Stimulated activated CD8-positive, alpha-beta memory T cell treated with anti-CD3 and anti-CD28 coated beads, Interleukin-2, amount 100 ng/mL, for 1 hour (primary cell): ENCODE measurements around the gene ZNF530.

Experiments used
- DNase-seq, 2 donors: peaks; one replicate each; pipeline ENCODE4 v3.0.0-alpha.2; 2020; ENCODE audit warnings: low read depth in 2 of 2

Gene ZNF530

DNA sequence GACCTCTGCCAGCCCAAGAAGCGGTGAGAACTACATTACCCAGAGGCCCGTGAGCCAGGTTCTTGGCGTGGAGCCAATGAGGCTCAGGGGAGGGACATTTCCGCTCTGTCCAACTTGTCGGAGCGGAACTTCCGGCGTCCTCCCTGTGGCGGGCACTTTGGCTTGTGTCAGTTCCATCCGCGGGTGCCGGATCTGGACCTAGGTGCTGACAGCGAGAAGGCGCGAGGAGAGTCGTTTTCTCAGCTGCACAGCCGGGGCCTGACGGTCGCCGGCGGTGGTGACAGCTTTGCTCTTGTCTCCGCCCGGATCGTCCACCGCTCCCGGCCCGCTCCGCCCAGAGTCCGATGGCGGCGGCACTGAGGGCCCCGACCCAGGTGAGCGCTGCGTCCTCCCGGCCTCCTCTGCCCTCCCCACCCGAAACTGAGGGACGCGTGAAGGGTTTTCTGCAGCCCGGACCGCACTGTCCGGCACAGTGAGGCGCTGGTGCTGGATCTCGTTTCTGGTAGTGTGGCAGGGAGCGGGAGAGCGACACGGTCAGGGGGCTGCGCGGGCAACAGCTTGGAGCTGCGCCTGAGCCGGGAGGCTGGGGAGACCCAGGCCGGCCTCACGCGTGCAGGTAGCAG, at the start of gene ZNF530:
Gene ZNF530 (plus strand): TSS at position 125 of the 623 bp plus-strand sequence. CDS start 4,461 bp downstream, outside the sequence.
- DNase-seq: peak; percentile 64 to 77

DNA sequence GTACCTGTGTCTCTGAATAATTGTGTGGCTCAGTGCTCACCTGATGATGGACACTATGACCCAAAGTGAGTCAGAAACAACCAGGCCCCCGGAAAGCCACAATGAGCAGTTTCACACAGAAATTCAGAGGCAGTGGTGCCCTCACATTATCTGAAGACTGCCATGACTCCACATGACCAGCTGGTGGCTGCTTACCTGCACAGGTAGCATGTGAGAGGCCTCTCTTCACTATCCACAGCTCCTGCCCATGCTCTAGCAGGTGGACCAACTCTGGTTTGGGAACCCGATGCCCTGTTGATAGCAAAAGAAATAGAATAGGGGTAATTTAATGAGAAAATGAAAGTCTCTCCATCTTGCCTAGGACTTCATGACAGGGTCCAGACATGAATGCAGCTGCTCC, 47.3 kb upstream of the ZNF530 start:
- DNase-seq: no peak

DNA sequence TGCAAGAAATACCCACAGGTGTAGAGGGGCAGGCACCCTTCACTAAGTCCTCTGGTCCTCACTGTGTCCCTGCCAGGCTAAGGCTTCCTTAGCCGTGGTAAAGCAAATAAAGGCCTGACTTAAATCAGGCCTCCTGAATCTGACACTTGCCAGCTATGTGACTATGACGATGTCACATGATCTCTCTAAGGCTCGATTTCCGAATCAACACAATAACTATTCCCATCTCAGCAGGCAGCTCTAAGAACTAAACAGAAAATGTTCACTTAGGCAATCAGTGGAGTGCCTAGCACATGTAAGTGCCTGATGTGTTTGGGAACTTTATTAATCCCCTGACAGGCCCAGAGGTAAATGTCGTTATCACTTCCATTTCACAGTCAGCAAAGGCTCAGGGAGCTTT, 42.0 kb upstream of the ZNF530 start:
- DNase-seq: no peak

DNA sequence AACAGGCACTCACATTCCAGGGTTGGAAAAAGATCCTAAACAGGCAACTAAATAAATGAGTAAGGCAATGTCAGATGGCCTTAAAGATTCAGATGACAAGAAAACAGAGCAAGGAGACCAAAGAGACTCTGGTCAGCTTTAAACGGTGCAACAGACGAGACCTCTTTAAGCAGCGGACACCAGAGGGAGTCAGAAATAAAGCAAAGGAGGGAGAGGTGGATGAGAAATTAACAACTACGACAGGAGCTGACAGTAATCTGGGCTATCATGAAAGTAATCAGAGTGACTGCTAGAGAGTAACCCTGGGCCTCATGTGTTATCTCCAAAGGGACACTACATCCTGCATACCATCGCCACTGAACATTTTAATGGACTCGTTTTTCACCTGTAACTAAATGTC, 41.2 kb upstream of the ZNF530 start:
- no peak for DNase-seq

DNA sequence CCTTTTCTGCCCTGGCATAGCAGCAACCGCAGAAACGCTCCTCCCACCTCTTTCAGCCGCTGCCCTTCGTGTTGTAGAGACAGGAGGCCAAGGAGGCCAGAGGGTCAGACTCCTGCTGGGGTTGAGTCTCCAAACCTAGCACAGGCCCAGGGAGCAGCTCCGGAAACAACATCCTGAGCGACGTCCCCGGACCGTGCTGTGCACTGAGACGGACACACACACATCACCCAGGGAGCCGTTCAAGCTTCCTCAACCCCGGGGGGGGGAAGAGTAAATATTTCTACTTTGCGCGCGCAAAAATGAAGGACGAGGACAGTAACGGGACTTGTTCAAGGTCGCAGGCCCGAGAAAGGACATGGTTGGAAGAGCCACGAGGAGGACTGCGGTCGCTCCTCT, 40.7 kb upstream of the ZNF530 start:
- DNase-seq: no peak

DNA sequence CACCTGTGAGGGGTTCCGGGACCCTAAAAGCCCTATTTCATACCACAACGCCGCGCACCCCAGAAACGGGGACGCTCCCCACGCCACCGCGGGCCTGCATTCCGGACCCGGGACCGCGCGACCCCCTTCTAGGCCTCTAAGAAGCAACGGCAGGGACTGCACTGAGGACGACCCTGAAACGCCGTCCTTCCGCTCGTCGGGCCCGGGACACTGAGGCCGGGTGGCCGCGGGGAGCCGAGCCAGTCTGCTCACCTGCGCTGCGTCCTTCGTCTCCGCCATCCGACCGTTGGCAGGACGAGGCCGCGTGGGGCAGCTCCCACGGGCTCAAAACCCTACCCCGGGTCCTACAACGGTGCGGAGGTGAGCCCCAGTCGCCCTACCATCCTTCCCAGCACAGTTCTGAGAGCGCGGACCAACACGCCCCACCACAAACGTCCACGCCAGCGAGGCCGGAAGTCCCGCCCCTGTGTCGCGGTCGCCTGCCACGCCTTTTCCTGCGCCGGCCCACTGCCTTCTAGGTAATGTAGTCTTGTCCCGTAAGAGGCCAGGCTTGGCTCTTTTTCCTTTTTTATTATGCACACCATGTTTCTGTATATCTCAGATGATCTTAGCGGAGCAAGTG, 40.2 kb upstream of the ZNF530 start, which contains the start of gene ZNF550:
Gene ZNF550 (minus strand): TSS at position 460 of the 622 bp plus-strand sequence. CDS start 181 bp downstream, at position 279.
- peak; percentile 69 to 79 for DNase-seq

DNA sequence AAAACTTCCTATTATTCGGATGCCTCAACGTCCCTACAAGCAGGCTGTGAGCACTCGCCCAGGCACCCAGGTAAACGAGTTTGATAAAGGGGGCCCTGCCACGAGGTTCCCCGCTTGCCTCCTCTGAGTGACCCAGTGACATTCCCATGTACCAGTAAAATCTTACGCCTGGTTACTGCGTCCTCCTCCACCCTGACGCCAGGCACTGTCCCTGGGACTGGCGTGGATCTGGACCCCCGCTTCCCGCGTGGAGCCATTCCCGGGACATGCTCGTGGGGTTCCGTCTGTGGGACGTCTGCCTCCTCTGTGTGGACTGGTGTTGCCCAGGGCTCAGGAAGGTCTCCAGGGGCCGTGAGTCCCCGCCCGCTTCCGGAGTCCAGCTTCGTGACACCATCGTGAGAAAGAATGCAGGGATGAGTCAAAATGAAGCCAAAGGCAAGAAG, 39.6 kb upstream of the ZNF530 start:
- no peak for DNase-seq

DNA sequence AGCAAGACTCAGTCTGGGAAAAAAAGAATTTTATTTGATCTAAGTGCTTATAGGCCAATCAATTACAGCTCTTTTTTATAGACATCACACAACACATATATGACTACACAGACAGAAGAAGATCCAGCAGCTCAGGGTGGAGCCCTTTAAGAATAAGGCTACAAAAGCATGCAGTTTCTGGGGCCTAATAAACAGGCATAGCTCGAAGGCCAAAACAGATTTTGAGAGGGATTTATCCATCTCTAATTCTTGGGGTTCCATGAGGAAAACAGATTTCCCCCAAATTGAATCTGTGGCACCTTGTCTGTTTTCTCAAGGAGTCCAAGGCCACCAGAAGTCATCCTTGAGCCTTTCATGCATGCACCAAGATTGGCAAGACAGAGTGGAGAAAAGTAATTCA, 36.1 kb upstream of the ZNF530 start:
- no peak for DNase-seq

DNA sequence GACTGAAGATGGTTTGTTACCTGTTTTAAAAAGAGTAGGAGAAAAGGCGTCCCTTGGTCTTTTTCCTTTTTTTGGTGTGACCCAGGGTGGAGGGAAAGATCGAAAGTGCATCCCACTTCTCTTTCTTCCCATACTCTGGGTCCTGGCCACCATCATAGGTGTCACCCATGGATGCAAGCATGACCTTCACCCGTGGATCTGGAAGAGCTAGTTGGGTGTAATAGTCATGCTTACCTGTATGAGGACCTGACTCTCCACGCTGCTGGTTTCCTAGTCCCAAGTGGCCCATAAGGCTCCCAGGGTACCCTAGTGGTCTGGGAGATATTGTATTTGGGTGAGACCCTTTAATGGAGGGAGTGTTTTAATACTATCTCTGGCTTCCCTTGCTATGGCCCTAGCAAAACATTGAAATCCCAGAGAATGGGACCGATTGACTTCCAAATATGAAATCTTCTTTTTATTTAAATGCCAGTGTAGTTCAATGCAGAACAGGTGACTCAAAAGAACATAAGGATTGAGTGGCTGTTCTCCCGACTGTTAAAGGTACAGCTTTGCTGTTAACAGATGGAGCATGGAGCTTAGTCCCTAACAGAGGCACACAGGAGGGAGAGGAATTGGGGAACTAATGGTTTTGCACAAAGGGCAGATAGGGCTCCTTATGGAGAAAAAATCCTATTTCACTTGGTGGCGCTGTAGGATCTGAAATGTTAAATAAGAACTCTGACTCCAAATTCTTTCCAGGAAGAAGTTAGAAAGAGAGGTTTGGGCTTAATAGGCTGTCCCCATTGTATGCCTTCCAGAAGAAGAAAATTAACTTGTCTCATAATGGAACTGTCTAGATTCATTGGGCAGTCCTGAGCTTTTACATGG, 33.1 kb upstream of the ZNF530 start:
- no peak for DNase-seq

DNA sequence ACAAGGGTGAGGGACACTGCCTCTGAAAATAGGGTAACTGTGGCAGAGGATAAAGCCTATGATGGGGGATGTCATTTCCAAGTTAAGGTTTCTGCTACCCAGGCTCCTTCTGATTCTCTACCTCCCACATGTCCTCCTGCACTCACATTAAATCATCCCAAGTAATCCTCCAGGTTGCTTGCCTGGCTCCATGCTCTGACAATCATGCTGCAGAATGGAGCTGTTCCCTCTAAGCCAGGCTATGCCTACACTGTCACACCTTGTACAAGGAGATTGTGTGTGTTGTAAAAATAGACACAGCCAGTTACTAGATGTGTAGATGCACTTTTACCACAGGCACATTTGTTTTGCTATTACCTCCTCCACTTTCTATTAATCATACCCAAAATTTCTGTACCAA, 29.0 kb upstream of the ZNF530 start:
- no peak for DNase-seq

DNA sequence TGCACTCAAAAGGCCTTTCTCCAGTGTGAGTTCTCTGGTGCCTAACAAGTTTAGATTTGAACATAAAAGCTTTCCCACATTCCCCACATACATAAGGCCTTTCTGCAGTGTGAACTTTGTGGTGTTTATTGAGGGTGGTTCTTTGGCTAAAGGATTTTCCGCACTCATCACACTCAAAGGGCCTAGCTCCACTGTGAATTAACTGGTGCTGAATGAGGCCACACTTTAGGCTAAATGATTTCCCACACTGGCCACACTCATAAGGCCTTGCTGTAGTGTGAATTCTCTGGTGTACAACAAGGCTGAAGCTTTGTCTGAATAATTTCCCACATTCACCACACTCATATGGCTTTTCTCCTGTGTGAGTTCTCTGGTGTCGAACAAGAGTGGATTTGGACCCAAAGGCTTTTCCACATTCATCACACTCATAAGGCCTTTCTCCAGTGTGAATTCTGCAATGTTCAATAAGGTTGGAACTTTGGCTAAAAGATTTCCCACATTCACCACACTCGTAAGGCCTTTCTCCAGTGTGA, 27.2 kb upstream of the ZNF530 start:
- DNase-seq: no peak

DNA sequence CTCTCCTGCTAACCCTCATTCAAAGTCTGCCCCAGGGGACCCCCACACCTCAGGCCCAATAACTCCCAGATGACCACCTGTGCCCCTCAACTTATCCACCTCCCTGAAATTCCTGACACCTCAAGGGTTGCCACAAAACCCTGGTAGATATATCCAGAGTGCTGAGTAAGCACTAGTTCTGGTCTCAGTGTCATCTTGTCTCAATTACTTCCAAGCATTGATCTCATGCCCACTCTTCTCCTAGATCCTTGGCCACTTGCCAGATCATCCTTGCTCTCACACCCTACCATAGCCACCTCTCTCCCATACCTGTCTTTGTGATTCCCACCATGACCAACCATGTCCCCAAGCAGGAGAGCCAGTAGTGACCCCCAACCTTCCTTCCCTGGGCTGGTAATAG, 23.0 kb upstream of the ZNF530 start:
- DNase-seq: no peak

DNA sequence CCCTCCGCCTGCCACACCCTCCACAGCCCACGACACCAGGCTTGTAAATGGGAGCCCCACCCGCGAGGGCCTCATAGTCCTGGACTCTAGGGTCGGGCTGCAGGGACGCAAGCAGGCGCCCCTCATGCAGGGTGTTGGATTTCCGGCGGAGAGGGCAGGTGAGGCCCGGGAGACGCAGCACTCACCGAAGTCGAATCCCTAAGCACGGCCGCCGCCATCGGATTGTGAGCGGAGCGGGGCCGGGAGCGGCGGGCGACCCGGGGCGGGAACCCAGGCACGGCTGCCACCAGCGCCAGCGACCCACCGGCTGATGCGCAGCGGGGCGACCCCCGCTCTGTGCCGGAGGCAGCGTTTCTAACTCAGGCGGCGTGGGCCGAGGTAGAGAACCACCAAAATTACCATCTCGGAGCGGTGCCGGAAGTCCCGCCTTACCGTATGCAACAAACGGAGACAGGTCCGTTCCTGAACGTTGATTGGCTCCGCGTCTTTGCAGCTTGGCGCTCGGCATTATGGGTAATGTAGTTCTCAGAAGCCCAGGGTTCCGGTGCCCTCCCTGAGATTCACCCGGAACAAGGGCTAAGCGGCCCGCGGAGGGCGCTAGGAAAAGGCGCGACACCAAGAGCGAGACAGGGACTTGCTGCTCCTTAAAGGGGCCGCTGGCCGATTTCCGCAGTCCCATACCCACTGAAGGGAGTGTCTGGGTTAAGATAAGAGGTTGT, 21.0 kb upstream of the ZNF530 start, which contains the start of gene ZNF416:
Gene ZNF416 (minus strand): TSS at position 425 of the 719 bp plus-strand sequence. CDS start 207 bp downstream, at position 218.
- DNase-seq: peak; percentile 90 to 91

DNA sequence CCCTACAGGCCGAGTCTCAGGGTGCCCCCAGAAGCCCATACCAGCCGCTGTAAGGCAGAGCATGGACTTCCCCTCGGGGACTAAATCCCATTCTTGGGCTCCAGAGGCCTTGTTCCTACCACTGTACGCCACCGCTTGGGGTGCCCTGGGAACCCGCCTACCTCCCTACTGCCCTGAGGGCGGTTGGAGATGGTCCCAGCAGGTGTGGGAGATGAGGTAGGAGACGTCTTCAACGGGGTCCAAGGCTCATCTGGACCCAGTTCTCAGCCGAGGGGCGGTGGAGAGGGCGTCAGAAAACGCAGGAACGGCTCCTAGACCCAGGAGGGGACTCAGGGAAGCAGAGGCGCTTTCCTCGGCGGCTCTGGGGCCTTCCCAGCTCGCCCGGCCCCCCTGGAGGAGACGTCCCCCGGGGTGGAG, 16.6 kb upstream of the ZNF530 start:
- no peak for DNase-seq

DNA sequence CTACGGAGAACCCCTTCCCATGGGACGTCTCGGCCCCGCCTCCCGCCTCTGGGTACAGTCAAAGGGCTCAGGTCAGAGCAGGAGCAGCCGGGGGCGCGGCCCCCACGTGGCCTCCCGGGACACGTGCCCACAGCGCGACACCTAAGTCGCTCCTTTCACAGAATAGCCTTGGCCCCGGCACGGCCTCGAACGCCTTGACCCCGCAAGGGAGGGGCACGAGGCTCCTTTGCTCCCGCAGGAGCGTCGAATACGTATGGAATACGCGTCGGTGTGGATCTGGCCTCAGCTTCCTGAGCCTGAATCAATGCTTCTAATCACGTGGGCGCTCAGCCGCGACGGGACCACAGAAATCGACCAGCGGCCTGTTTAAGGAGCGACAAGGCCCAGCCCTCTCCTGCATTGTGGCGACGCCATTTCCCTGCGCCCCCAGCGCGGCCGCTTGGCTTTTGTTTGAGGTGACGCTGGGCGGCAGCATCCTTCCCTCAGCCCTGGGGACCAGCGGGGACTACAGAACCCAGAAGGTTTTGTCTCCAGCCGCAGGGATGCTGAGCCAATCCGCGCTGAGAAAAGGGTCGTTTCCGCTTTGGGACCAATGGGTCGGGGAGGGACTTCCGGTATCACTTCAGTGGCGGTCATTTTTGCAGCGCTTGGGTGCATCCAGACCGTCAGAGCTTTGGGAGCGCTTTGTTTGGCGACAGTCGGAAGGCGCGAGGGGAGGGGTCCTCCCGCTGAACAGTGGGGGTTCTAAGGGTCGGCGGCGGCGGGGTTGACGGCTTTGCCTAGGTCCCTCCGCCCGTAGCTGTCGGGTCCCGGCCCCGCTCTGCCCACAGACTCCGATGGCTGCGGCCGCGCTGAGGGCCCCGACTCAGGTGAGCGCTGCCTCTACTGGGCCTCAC, 15.9 kb upstream of the ZNF530 start, which contains the start of gene ZIK1:
Gene ZIK1 (plus strand): TSS at position 625 of the 896 bp plus-strand sequence. CDS start 212 bp downstream, at position 837.
- peak; percentile 69 to 70 for DNase-seq

DNA sequence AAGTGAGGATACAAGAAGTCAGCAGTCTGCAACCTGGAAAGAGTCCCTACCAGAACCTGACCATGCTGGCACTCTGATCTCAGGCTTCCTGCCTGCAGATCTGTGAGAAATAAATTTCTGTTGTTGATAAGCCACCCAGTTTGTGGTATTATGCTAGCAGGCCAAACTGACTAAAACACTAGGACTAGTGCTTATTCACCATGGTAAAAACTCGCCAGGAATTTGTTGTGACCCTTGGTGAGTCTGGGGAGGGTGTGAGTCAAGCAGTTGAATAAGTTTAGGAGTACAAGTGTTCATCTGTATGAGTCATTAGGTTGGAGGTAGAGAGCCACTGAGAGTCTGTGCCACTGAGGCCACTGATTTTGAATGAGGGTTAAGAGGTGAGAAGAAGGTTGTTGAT, 12.2 kb upstream of the ZNF530 start:
- DNase-seq: no peak

DNA sequence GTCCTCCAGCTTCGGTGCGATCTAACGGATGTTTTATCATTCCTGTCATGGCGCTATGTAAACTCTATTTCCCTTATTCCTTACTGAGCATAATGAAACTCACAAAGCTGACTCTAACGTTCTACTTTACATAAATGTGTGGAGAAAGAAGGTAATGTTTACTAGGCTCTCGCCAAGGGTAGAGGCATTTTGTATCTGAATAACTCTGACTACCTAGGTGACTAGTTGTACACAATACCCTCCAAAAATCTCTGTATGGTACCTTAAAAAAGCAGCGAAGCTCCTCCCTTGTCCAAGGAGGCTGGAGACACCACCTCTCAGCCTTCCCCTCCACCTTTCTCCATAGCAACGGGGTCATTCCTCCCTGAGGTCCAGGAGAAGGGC, 316 bp upstream of the ZNF530 start:
- DNase-seq: no peak

DNA sequence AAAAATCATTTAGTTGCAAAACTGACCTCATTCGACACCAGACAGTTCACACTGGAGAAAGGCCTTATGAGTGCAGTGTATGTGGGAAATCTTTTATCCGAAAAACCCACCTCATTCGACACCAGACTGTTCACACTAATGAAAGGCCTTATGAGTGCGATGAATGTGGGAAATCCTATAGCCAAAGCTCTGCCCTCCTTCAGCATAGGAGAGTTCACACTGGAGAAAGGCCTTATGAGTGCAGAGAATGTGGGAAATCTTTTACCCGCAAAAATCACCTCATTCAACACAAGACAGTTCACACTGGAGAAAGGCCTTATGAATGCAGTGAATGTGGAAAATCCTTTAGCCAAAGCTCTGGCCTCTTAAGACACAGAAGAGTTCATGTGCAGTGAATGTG, 7.2 kb downstream of the ZNF530 start:
- no peak for DNase-seq

DNA sequence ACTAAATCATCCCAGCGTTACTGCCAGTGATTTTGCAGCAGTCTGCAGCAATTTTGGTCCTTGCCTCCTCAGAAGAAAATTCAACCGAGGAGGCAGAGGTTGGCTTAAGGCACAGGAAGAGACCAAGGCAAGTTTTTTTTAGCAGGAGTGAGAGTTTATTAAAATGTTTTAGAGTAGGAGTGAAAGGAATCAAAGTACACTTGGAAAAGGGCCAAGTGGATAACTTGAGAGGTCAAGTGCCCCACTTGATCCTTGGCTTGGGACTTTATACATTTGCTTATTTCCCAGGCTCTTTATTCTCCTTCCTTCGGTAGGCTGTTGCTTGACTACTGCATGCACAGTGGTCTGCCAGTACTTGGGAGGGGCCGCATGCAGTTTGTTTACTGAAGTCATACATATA, 11.4 kb downstream of the ZNF530 start:
- DNase-seq: no peak
